IMR-90 (cell line): ENCODE data around the gene RXFP2. TPM values are rescaled to one million over a fixed set of nuclear protein-coding genes. Genes with fewer than 3 reads are reported as not detected.

Experiments used
- ATAC-seq: fragments of 200-7000 bp; cut with Tn5 transposase; 2 replicates; pipeline ENCODE4 v1.9.1; 2020; ENCODE audit warnings: low read depth, mild to moderate bottlenecking, moderate library complexity
- BruUV-seq: library from RNA; stranded (reverse); fragments of 400-500 nt; replicated peaks from 2 replicates; lab custom pipeline; 2021; lab: Mats Ljungman, UMichigan
- CTCF ChIA-PET: fragments of 300-600 bp; formaldehyde crosslinking; extraction: SDS; loops from one replicate; lab custom pipeline; 2021; ENCODE audit warnings: antibody characterized with exemption; lab: Yijun Ruan, JAX
- POLR2A ChIA-PET: fragments of 300-600 bp; sonication (Branson Sonifier 250); formaldehyde crosslinking; loops from one replicate; lab custom pipeline; 2022; ENCODE audit warnings: antibody characterized with exemption; ENCODE audit not compliant: unreplicated experiment; lab: Charles Lee
- DNase-seq: peaks from one replicate; pipeline ENCODE4 v3.0.0; 2013
- H2AFZ ChIP-seq: replicated peaks from 2 replicates; pipeline ENCODE3; 2013; ENCODE audit warnings: low read length, mild to moderate bottlenecking; ENCODE audit not compliant: poor library complexity
- H2AK5ac ChIP-seq: 2 replicates; pipeline ENCODE4 v1.6.1; 2013; ENCODE audit warnings: low read depth, low read length, inconsistent platforms
- H2AK9ac ChIP-seq: replicated peaks from 2 replicates; pipeline ENCODE3; 2013; ENCODE audit warnings: mild to moderate bottlenecking, low read depth, low read length, moderate library complexity; ENCODE audit not compliant: poor library complexity
- H2BK120ac ChIP-seq: 2 replicates; pipeline ENCODE4 v1.6.1; 2013; ENCODE audit warnings: low read depth, low read length, inconsistent platforms
- H2BK15ac ChIP-seq: 3 replicates; pipeline ENCODE4 v1.6.1; 2013; ENCODE audit warnings: low read depth, low read length, inconsistent platforms
- H2BK20ac ChIP-seq: 2 replicates; pipeline ENCODE4 v1.6.1; 2013; ENCODE audit warnings: low read depth, mild to moderate bottlenecking, inconsistent platforms, low read length, moderate library complexity
- H2BK5ac ChIP-seq: 2 replicates; pipeline ENCODE4 v1.6.1; 2013; ENCODE audit warnings: mild to moderate bottlenecking, low read depth, low read length, inconsistent platforms; ENCODE audit not compliant: poor library complexity, severe bottlenecking
- H3K14ac ChIP-seq: replicated peaks from 2 replicates; pipeline ENCODE4 v1.6.1; 2013; ENCODE audit warnings: low read depth, low read length, inconsistent platforms
- H3K18ac ChIP-seq: 2 replicates; pipeline ENCODE4 v1.6.1; 2013; ENCODE audit warnings: low read depth, low read length, control low read depth
- H3K23ac ChIP-seq: 2 replicates; pipeline ENCODE4 v1.6.1; 2013; ENCODE audit warnings: low read depth, low read length, inconsistent platforms
- H3K27ac ChIP-seq: 2 replicates; pipeline ENCODE4 v1.5.1; 2013; ENCODE audit warnings: mild to moderate bottlenecking, control low read depth, low read length; ENCODE audit not compliant: insufficient read depth
- H3K27me3 ChIP-seq: 2 replicates; pipeline ENCODE4 v1.6.1; 2013; ENCODE audit warnings: low read length; ENCODE audit not compliant: control insufficient read depth, insufficient read depth
- H3K36me3 ChIP-seq: 2 replicates; pipeline ENCODE4 v1.6.1; 2013; ENCODE audit warnings: low read length, mixed read lengths; ENCODE audit not compliant: control insufficient read depth, insufficient read depth
- H3K4ac ChIP-seq: 2 replicates; pipeline ENCODE4 v1.6.1; 2013; ENCODE audit warnings: low read depth, low read length, inconsistent platforms
- H3K4me1 ChIP-seq: 2 replicates; pipeline ENCODE4 v1.6.1; 2013; ENCODE audit warnings: low read length, mixed read lengths; ENCODE audit not compliant: control insufficient read depth, insufficient read depth
- H3K4me2 ChIP-seq: 2 replicates; pipeline ENCODE4 v1.6.1; 2013; ENCODE audit warnings: low read depth, mild to moderate bottlenecking, control low read depth, low read length, moderate library complexity
- H3K4me3 ChIP-seq: 2 replicates; pipeline ENCODE4 v1.5.1; 2013; ENCODE audit warnings: low read depth, mild to moderate bottlenecking, control low read depth, low read length, moderate library complexity; ENCODE audit not compliant: insufficient read depth
- H3K56ac ChIP-seq: 2 replicates; pipeline ENCODE4 v1.6.1; 2013; ENCODE audit warnings: low read length, inconsistent platforms; ENCODE audit not compliant: insufficient read depth; ENCODE audit errors: extremely low read depth
- H3K79me1 ChIP-seq, 2 experiments: 2 replicates each; pipeline ENCODE4 v1.6.1; 2013; ENCODE audit warnings: low read length in 2 of 2, inconsistent platforms in 1 of 2, low read depth in 1 of 2
- H3K9ac ChIP-seq: 2 replicates; pipeline ENCODE4 v1.6.1; 2013; ENCODE audit warnings: low read depth, low read length, control low read depth
- H3K9me1 ChIP-seq: 2 replicates; pipeline ENCODE4 v1.6.1; 2013; ENCODE audit warnings: low read length, inconsistent platforms; ENCODE audit not compliant: insufficient read depth
- H3K9me3 ChIP-seq: 2 replicates; pipeline ENCODE4 v1.6.1; 2013; ENCODE audit warnings: low read length; ENCODE audit not compliant: control insufficient read depth, insufficient read depth
- H4K20me1 ChIP-seq: 2 replicates; pipeline ENCODE4 v1.6.1; 2013; ENCODE audit warnings: low read length, inconsistent platforms; ENCODE audit not compliant: insufficient read depth
- H4K5ac ChIP-seq: 2 replicates; pipeline ENCODE4 v1.6.1; 2013; ENCODE audit warnings: mild to moderate bottlenecking, low read depth, low read length, control low read depth
- H4K8ac ChIP-seq, 2 experiments: 2 replicates each; pipeline ENCODE4 v1.6.1; 2013; ENCODE audit warnings: low read depth in 2 of 2, low read length in 2 of 2, control low read depth in 1 of 2, inconsistent platforms in 1 of 2
- H4K91ac ChIP-seq: 2 replicates; pipeline ENCODE4 v1.6.1; 2013; ENCODE audit warnings: low read depth, low read length, inconsistent platforms; ENCODE audit not compliant: insufficient read depth
- BHLHE40 ChIP-seq: fragments of 150-350 bp; IDR thresholded peaks from 2 replicates; pipeline ENCODE4 v1.6.1; 2016; ENCODE audit warnings: mild to moderate bottlenecking, low read depth, low read length
- CHD1 ChIP-seq: IDR thresholded peaks from 2 replicates; pipeline ENCODE4 v1.6.1; 2012; ENCODE audit warnings: low read depth, low read length, improper control_type of control experiment
- CTCF ChIP-seq: conservative IDR thresholded peaks from 2 replicates; pipeline ENCODE4 v1.5.1; 2012; ENCODE audit warnings: mild to moderate bottlenecking, low read depth, low read length, improper control_type of control experiment
- MXI1 ChIP-seq: IDR thresholded peaks from 2 replicates; pipeline ENCODE4 v1.6.1; 2012; ENCODE audit warnings: low read depth, mild to moderate bottlenecking, low read length, moderate library complexity, borderline replicate concordance
- POLR2A ChIP-seq: IDR thresholded peaks from 2 replicates; pipeline ENCODE4 v1.6.1; 2012; ENCODE audit warnings: mild to moderate bottlenecking, low read depth, low read length
- RAD21 ChIP-seq: IDR thresholded peaks from 2 replicates; pipeline ENCODE4 v1.6.1; 2012; ENCODE audit warnings: low read length, improper control_type of control experiment
- RCOR1 ChIP-seq: IDR thresholded peaks from 2 replicates; pipeline ENCODE4 v1.6.1; 2012; ENCODE audit warnings: mild to moderate bottlenecking, low read length, improper control_type of control experiment; ENCODE audit not compliant: insufficient replicate concordance
- RFX5 ChIP-seq: IDR thresholded peaks from 2 replicates; pipeline ENCODE4 v1.8.0; 2012; ENCODE audit warnings: low read depth, mild to moderate bottlenecking, low read length, moderate library complexity
- SMC3 ChIP-seq: fragments of 150-350 bp; IDR thresholded peaks from 2 replicates; pipeline ENCODE4 v1.6.1; 2016; ENCODE audit warnings: low read depth, mild to moderate bottlenecking, antibody characterized with exemption, low read length, moderate library complexity
- USF2 ChIP-seq: fragments of 150-350 bp; IDR thresholded peaks from 2 replicates; pipeline ENCODE4 v1.6.1; 2017; ENCODE audit warnings: mild to moderate bottlenecking, antibody characterized with exemption, low read length, low read depth
- WGBS, 2 experiments: methylation state at CpG; one replicate each; pipeline versions ENCODE4 v1.1.5 to v1.1.7; 2013; ENCODE audit warnings: missing lambda C conversion rate in 2 of 2; ENCODE audit not compliant: insufficient read length in 1 of 2; ENCODE audit errors: extremely low coverage in 2 of 2; 5-methylcytosine and 5-hydroxymethylcytosine counted together
- dilution Hi-C: fragments of 300-500 bp; cut with HindIII; formaldehyde crosslinking; loops from one replicate; pipeline ENCODE4 v1.14.3; 2018; ENCODE audit warnings: low sequenced_read_pairs; ENCODE audit not compliant: unreplicated experiment
- in situ Hi-C: fragments of 300-500 bp; cut with MboI; formaldehyde crosslinking; loops from 3 replicates; pipeline ENCODE4 v1.14.3; 2019; ENCODE audit warnings: low sequenced_read_pairs, inconsistent platforms, mixed read lengths
- intact Hi-C: fragments of 100-400 bp; cut with micrococcal nuclease; formaldehyde crosslinking; loops from 2 replicates; pipeline ENCODE4 v1.10.0; 2022
- polyA plus RNA-seq, 3 experiments: library from polyadenylated mRNA; depleted of rRNA; stranded (reverse); fragments of >200 nt; gene quantifications; 2 replicates each; pipeline ENCODE4 v1.2.3, GENCODE V29; 2012; ENCODE audit warnings: low replicate concordance in 1 of 3
- total RNA-seq: library from RNA; depleted of rRNA; stranded (reverse); fragments of >200 nt; gene quantifications from 2 replicates; pipeline ENCODE4 v1.2.3, GENCODE V29; 2012
- TF ChIP-seq, protein P1 (sequence below): fragments of 150-350 bp; IDR thresholded peaks from 2 replicates; pipeline ENCODE4 v1.6.1; 2016; ENCODE audit warnings: low read depth, mild to moderate bottlenecking, low read length, moderate library complexity, borderline replicate concordance

RXFP2 gene
- total and polyA plus RNA-seq, 2 of the 4 experiments (the other 2 are of a cell fraction): not detected

DNA sequence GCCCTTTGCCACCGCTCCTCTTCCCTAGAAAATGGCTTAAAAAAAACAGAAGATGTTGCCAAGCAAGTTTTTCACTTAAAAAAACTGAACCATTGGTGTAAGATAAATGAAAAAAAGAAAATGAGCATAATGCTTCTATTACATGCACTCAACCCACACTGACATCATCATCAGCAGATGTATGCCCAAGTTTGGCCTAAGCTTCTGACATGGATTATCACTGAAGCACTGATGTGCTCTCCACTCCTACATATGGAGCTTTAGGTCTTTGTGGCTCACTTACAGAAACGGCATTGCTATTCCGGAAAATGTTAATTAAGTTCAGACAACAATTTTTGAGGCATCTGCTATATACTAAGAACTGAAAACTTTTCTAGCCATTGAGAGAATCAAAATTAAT lies 8.0 kb downstream of the RXFP2 start:
- Histone ChIP-seq H2AK9ac (no peak overlapping the region), H3K27me3 (no peaks in the 10 kb centered on the region), H2AK5ac (no peak overlapping the region), H2BK5ac (no peak overlapping the region), H3K36me3 (no peaks in the 10 kb centered on the region), H2AFZ (no peak overlapping the region), H3K9me1 (peaks cover 5% of the 10 kb centered on the region), H4K91ac (no peak overlapping the region), H3K9me3 (no peaks in the 10 kb centered on the region), H3K79me1 (no peaks in the 10 kb centered on the region), H2BK20ac (peak overlapping the region; percentile 10; the same call in 1 of the 2 replicates), H4K5ac (no peak overlapping the region), H3K4me1 (no peaks in the 10 kb centered on the region; the same call in 1 of the 2 replicates), H3K4me2 (no peak overlapping the region), H3K9ac (no peak overlapping the region), H3K4me3 (no peak overlapping the region), H3K27ac (no peak overlapping the region), H2BK120ac (no peak overlapping the region), H3K18ac (no peak overlapping the region), H3K4ac (no peak overlapping the region), H2BK15ac (no peak overlapping the region), H3K56ac (no peak overlapping the region), H4K8ac (no peak overlapping the region), H3K14ac (no peak overlapping the region), H4K20me1 (no peaks in the 10 kb centered on the region), H3K23ac (no peak overlapping the region)
- DNase-seq (no peak), ATAC-seq (no peak)
- WGBS, 2 experiments: no CpG with 5 or more reads among the region's 3 CpGs
- no TSS peak for BruUV-seq
- ChIA-PET POLR2A (no interaction called here), CTCF (no interaction called here)
- dilution Hi-C loops (no loop called here), in situ Hi-C loops (loop anchor here (25.0 kb wide), 1 partner anchor 510 kb away; no protein-coding TSS in a partner anchor), intact Hi-C loops (no loop called here)
- no peak for TF ChIP-seq RCOR1
- TF ChIP-seq USF2: no peak
- TF ChIP-seq POLR2A: no peak
- TF ChIP-seq CTCF: no peak
- TF ChIP-seq RFX5: no peak
- TF ChIP-seq SMC3: no peak
- no peak for TF ChIP-seq MXI1
- TF ChIP-seq, protein P1, sequence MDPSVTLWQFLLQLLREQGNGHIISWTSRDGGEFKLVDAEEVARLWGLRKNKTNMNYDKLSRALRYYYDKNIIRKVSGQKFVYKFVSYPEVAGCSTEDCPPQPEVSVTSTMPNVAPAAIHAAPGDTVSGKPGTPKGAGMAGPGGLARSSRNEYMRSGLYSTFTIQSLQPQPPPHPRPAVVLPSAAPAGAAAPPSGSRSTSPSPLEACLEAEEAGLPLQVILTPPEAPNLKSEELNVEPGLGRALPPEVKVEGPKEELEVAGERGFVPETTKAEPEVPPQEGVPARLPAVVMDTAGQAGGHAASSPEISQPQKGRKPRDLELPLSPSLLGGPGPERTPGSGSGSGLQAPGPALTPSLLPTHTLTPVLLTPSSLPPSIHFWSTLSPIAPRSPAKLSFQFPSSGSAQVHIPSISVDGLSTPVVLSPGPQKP: no peak
- no peak for TF ChIP-seq BHLHE40
- TF ChIP-seq CHD1: no peak
- no peak for TF ChIP-seq RAD21
